ENCODE results near the gene FZD4.

FZD4 gene

GRCh38 chr11:86957976-86958646, 2.9 kb upstream of the FZD4 start:
- no peaks in the 10 kb centered on the region for H3K36me3 ChIP-seq (replicated peaks in 1 of 2; ENCODE audit: control insufficient read depth in 2 of 2, insufficient read depth in 2 of 2, low read length in 2 of 2)
- H3K9ac ChIP-seq (ENCODE audit: low read depth, low read length, poor library complexity), result no peak overlapping the region
- H3K9me3 ChIP-seq (replicated peaks in 1 of 2; ENCODE audit: control insufficient read depth in 2 of 2, insufficient read depth in 1 of 2, low read depth in 1 of 2, low read length in 2 of 2), result no peaks in the 10 kb centered on the region
- no peak overlapping the region for H4K8ac ChIP-seq (ENCODE audit: low read depth, low read length)
- H2AK5ac ChIP-seq (ENCODE audit: low read depth, low read length), result no peak overlapping the region
- no peak overlapping the region for H4K91ac ChIP-seq (ENCODE audit: low read depth, low read length, poor library complexity)
- peaks cover 14 to 19% of the 10 kb centered on the region in 2 donors for H3K4me1 ChIP-seq (ENCODE audit: control insufficient read depth in 2 of 2, insufficient read depth in 1 of 2, low read depth in 1 of 2, low read length in 2 of 2)
- H3K4ac ChIP-seq (ENCODE audit: low read length), result no peak overlapping the region
- H3K27me3 ChIP-seq (ENCODE audit: control insufficient read depth in 3 of 3, insufficient read depth in 3 of 3, low read depth in 1 of 3, low read length in 3 of 3), result peaks cover 0 to 31% (median 0%) of the 10 kb centered on the region in 3 experiments
- no CpG with 5 or more reads among the region's 4 CpGs for WGBS, 2 donors (ENCODE audit: extremely low coverage in 2 of 2, insufficient read length in 2 of 2, insufficient replicate concordance in 1 of 2)
- H2BK5ac ChIP-seq (ENCODE audit: low read length), result no peak overlapping the region
- no peak overlapping the region for H3K4me2 ChIP-seq (ENCODE audit: insufficient read depth, low read length, poor library complexity, severe bottlenecking)
- no peak overlapping the region for H2BK12ac ChIP-seq (ENCODE audit: low read length)
- no peak overlapping the region for H3K18ac ChIP-seq (ENCODE audit: low read length)
- H3K23ac ChIP-seq (ENCODE audit: low read depth, low read length, poor library complexity), result no peak overlapping the region
- no peak overlapping the region for H3K4me3 ChIP-seq (ENCODE audit: low read length in 2 of 2)
- no peak for DNase-seq (ENCODE audit: low spot score)
- H2AFZ ChIP-seq (ENCODE audit: low read length), result peak overlapping the region; percentile 53
- no peak overlapping the region for H3K14ac ChIP-seq (ENCODE audit: low read length)
- H3K79me1 ChIP-seq (ENCODE audit: low read depth, low read length), result no peaks in the 10 kb centered on the region
- no peak overlapping the region for H2BK120ac ChIP-seq (ENCODE audit: low read depth, low read length)
- no peak overlapping the region for H3K27ac ChIP-seq (replicated peaks; ENCODE audit: low read length)
- no peak overlapping the region for H2BK15ac ChIP-seq (ENCODE audit: low read length)

- H3K9me3 ChIP-seq (replicated peaks in 1 of 2; ENCODE audit: control insufficient read depth in 2 of 2, insufficient read depth in 1 of 2, low read depth in 1 of 2, low read length in 2 of 2), result peaks cover 4 to 6% of the 10 kb centered on the region in 2 donors
- peaks cover 0 to 28% (median 0%) of the 10 kb centered on the region in 3 experiments for H3K27me3 ChIP-seq (ENCODE audit: control insufficient read depth in 3 of 3, insufficient read depth in 3 of 3, low read depth in 1 of 3, low read length in 3 of 3)
- no peak overlapping the region for H3K27ac ChIP-seq (replicated peaks; ENCODE audit: low read length)
- no peak for DNase-seq (ENCODE audit: low spot score)
- no peak overlapping the region for H3K23ac ChIP-seq (ENCODE audit: low read depth, low read length, poor library complexity)
- no peak overlapping the region for H3K4me3 ChIP-seq (ENCODE audit: low read length in 2 of 2)
- no peak overlapping the region for H2BK120ac ChIP-seq (ENCODE audit: low read depth, low read length)
- H3K79me1 ChIP-seq (ENCODE audit: low read depth, low read length), result no peaks in the 10 kb centered on the region
- H3K4ac ChIP-seq (ENCODE audit: low read length), result no peak overlapping the region
- H2AK5ac ChIP-seq (ENCODE audit: low read depth, low read length), result no peak overlapping the region
- H3K18ac ChIP-seq (ENCODE audit: low read length), result no peak overlapping the region
- no peak overlapping the region for H3K9ac ChIP-seq (ENCODE audit: low read depth, low read length, poor library complexity)
- H2BK5ac ChIP-seq (ENCODE audit: low read length), result no peak overlapping the region
- peaks cover 6% of the 10 kb centered on the region in 2 donors for H3K36me3 ChIP-seq (replicated peaks in 1 of 2; ENCODE audit: control insufficient read depth in 2 of 2, insufficient read depth in 2 of 2, low read length in 2 of 2)
- H3K14ac ChIP-seq (ENCODE audit: low read length), result no peak overlapping the region
- WGBS, 2 donors (ENCODE audit: extremely low coverage in 2 of 2, insufficient read length in 2 of 2, insufficient replicate concordance in 1 of 2), result no CpG with 5 or more reads among the region's 2 CpGs
- H4K8ac ChIP-seq (ENCODE audit: low read depth, low read length), result no peak overlapping the region
- peaks cover 14 to 23% of the 10 kb centered on the region in 2 donors for H3K4me1 ChIP-seq (ENCODE audit: control insufficient read depth in 2 of 2, insufficient read depth in 1 of 2, low read depth in 1 of 2, low read length in 2 of 2)
- H2BK12ac ChIP-seq (ENCODE audit: low read length), result no peak overlapping the region
- H2BK15ac ChIP-seq (ENCODE audit: low read length), result no peak overlapping the region
- H2AFZ ChIP-seq (ENCODE audit: low read length), result peak overlapping the region; percentile 99
- no peak overlapping the region for H4K91ac ChIP-seq (ENCODE audit: low read depth, low read length, poor library complexity)
- no peak overlapping the region for H3K4me2 ChIP-seq (ENCODE audit: insufficient read depth, low read length, poor library complexity, severe bottlenecking)
These were observed 1.7 kb upstream of the FZD4 start for GRCh38 chr11:86956905-86957195.

- Histone ChIP-seq H2BK5ac (ENCODE audit: low read length) (no peak overlapping the region), H2BK12ac (ENCODE audit: low read length) (no peak overlapping the region), H3K27ac (replicated peaks; ENCODE audit: low read length) (peak overlapping the region; percentile 49), H2AFZ (ENCODE audit: low read length) (peak overlapping the region; percentile 94), H3K23ac (ENCODE audit: low read depth, low read length, poor library complexity) (peak overlapping the region; percentile 94), H2BK15ac (ENCODE audit: low read length) (peak overlapping the region; percentile 39), H3K27me3 (ENCODE audit: control insufficient read depth in 3 of 3, insufficient read depth in 3 of 3, low read depth in 1 of 3, low read length in 3 of 3) (peaks cover 0 to 24% (median 0%) of the 10 kb centered on the region in 3 experiments), H3K9ac (ENCODE audit: low read depth, low read length, poor library complexity) (peak overlapping the region; percentile 85), H4K8ac (ENCODE audit: low read depth, low read length) (no peak overlapping the region), H3K4ac (ENCODE audit: low read length) (no peak overlapping the region), H2BK120ac (ENCODE audit: low read depth, low read length) (peak overlapping the region; percentile 52), H3K4me2 (ENCODE audit: insufficient read depth, low read length, poor library complexity, severe bottlenecking) (peak overlapping the region; percentile 98), H3K4me3 (ENCODE audit: low read length in 2 of 2) (peak overlapping the region; percentile 54 to 87), H3K79me1 (ENCODE audit: low read depth, low read length) (no peaks in the 10 kb centered on the region), H3K9me3 (replicated peaks in 1 of 2; ENCODE audit: control insufficient read depth in 2 of 2, insufficient read depth in 1 of 2, low read depth in 1 of 2, low read length in 2 of 2) (peaks cover 4 to 11% of the 10 kb centered on the region in 2 donors), H3K18ac (ENCODE audit: low read length) (peak overlapping the region; percentile 97), H2AK5ac (ENCODE audit: low read depth, low read length) (peak overlapping the region; percentile 28), H3K14ac (ENCODE audit: low read length) (peak overlapping the region; percentile 49), H3K36me3 (replicated peaks in 1 of 2; ENCODE audit: control insufficient read depth in 2 of 2, insufficient read depth in 2 of 2, low read length in 2 of 2) (peaks cover 13 to 21% of the 10 kb centered on the region in 2 donors), H4K91ac (ENCODE audit: low read depth, low read length, poor library complexity) (no peak overlapping the region), H3K4me1 (ENCODE audit: control insufficient read depth in 2 of 2, insufficient read depth in 1 of 2, low read depth in 1 of 2, low read length in 2 of 2) (peaks cover 14 to 23% of the 10 kb centered on the region in 2 donors)
- DNase-seq (ENCODE audit: low spot score), result no peak
- no CpG with 5 or more reads among the region's 32 CpGs for WGBS, 2 donors (ENCODE audit: extremely low coverage in 2 of 2, insufficient read length in 2 of 2, insufficient replicate concordance in 1 of 2)
These were observed 159 bp downstream of the FZD4 start for GRCh38 chr11:86955111-86955360.

- Histone ChIP-seq H3K4ac (ENCODE audit: low read length) (no peak overlapping the region), H3K36me3 (replicated peaks in 1 of 2; ENCODE audit: control insufficient read depth in 2 of 2, insufficient read depth in 2 of 2, low read length in 2 of 2) (peaks cover 13 to 24% of the 10 kb centered on the region in 2 donors), H2AFZ (ENCODE audit: low read length) (peak overlapping the region; percentile 94), H3K18ac (ENCODE audit: low read length) (peak overlapping the region; percentile 97), H4K91ac (ENCODE audit: low read depth, low read length, poor library complexity) (no peak overlapping the region), H3K4me3 (ENCODE audit: low read length in 2 of 2) (peak overlapping the region; percentile 54 to 87), H3K79me1 (ENCODE audit: low read depth, low read length) (no peaks in the 10 kb centered on the region), H3K23ac (ENCODE audit: low read depth, low read length, poor library complexity) (peak overlapping the region; percentile 94), H3K14ac (ENCODE audit: low read length) (peak overlapping the region; percentile 49), H2BK5ac (ENCODE audit: low read length) (no peak overlapping the region), H3K4me1 (ENCODE audit: control insufficient read depth in 2 of 2, insufficient read depth in 1 of 2, low read depth in 1 of 2, low read length in 2 of 2) (peaks cover 14 to 23% of the 10 kb centered on the region in 2 donors), H4K8ac (ENCODE audit: low read depth, low read length) (no peak overlapping the region), H3K4me2 (ENCODE audit: insufficient read depth, low read length, poor library complexity, severe bottlenecking) (peak overlapping the region; percentile 98), H3K27me3 (ENCODE audit: control insufficient read depth in 3 of 3, insufficient read depth in 3 of 3, low read depth in 1 of 3, low read length in 3 of 3) (peaks cover 0 to 21% (median 0%) of the 10 kb centered on the region in 3 experiments), H2AK5ac (ENCODE audit: low read depth, low read length) (peak overlapping the region; percentile 28), H2BK12ac (ENCODE audit: low read length) (no peak overlapping the region), H3K9ac (ENCODE audit: low read depth, low read length, poor library complexity) (peak overlapping the region; percentile 85), H2BK15ac (ENCODE audit: low read length) (peak overlapping the region; percentile 39), H2BK120ac (ENCODE audit: low read depth, low read length) (peak overlapping the region; percentile 52), H3K9me3 (replicated peaks in 1 of 2; ENCODE audit: control insufficient read depth in 2 of 2, insufficient read depth in 1 of 2, low read depth in 1 of 2, low read length in 2 of 2) (peaks cover 4 to 11% of the 10 kb centered on the region in 2 donors), H3K27ac (replicated peaks; ENCODE audit: low read length) (no peak overlapping the region)
- no peak for DNase-seq (ENCODE audit: low spot score)
- no CpG with 5 or more reads among the region's 43 CpGs for WGBS, 2 donors (ENCODE audit: extremely low coverage in 2 of 2, insufficient read length in 2 of 2, insufficient replicate concordance in 1 of 2)
These were observed 705 bp downstream of the FZD4 start for GRCh38 chr11:86954269-86955110.
